Testis (tissue), 2 donors: ENCODE data around the gene FABP3.

Source experiments
- CTCF ChIP-seq, 3 experiments: fragments of 450-650 bp in 2 of 3; fragments of 200-600 bp in 1 of 3; sonication (generic) in 1 of 3; IDR thresholded peaks; one replicate each; pipeline ENCODE4 v1.5.1; 2016 to 2019; ENCODE audit warnings: antibody characterized with exemption in 3 of 3, mild to moderate bottlenecking in 2 of 3, moderate library complexity in 1 of 3
- POLR2A ChIP-seq: fragments of 450-650 bp; IDR thresholded peaks from one replicate; pipeline ENCODE4 v1.6.1; 2017; ENCODE audit warnings: antibody characterized with exemption, mild to moderate bottlenecking, moderate library complexity

DNA sequence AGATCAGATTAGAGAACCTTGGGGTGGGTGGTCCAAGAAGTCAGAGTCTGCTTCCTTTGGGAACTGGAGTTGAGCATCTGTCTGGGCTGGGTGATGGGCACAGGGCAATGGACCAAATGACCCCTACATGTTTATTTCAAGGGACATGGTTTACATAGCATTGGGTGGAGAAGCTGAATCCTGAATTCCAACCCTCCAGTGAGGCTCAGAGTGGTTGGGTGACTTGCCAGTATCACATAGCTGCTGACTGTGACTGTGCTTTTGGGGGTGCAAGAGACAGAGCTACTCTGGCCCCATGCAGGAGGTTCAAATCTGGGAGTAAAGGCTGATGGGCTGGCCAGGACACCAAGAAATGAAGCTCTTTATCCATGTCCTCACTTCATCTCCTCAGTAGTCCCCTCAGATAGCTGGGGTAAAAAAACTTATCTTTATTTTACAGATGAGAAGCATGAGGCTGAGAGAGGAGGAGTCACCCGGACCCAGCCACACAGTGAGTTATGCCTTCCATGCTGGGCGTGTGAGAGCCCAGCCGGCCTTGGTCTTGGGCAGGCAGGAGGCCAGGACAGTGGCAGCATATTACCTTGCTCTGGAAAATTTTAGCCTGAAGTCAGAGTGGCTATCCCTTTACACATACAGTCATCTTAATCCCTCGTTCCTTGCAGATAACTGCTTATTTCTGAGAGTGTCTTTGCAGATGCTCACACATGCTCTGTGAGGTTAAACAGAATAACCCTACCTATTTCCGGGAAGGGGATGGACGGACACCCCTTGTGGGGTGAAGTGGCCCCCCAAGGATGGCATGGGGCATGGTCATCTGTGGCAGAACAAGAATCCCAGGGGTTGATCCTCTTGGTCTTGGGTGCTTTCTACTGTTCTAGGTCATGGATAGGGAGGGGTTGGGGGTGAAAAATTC is 37.3 kb upstream of the FABP3 start:
- TF ChIP-seq CTCF (IDR thresholded peaks at IDR 0.05) (no peak), POLR2A (no peak)
